Activated T-cell treated with anti-CD3 and anti-CD28 coated beads, Interleukin-2, amount 50 U/mL, for 24 hours (primary cell): ENCODE results near the gene LRRC4.

Experiments
- DNase-seq: peaks from one replicate; pipeline ENCODE4 v3.0.0-alpha.2; 2020
- H3K27ac Mint-ChIP-seq: 2 replicates; pipeline ENCODE4 v1.8.0; 2020; ENCODE audit warnings: mild to moderate bottlenecking, mixed read lengths
- H3K27me3 Mint-ChIP-seq: 2 replicates; pipeline ENCODE4 v1.8.0; 2020; ENCODE audit warnings: mixed read lengths
- H3K36me3 Mint-ChIP-seq: 2 replicates; pipeline ENCODE4 v1.8.0; 2020; ENCODE audit warnings: low read depth, mixed read lengths
- H3K4me1 Mint-ChIP-seq: 2 replicates; pipeline ENCODE4 v1.8.0; 2020; ENCODE audit warnings: low read depth, mixed read lengths
- H3K4me3 Mint-ChIP-seq: 2 replicates; pipeline ENCODE4 v1.8.0; 2020; ENCODE audit warnings: mild to moderate bottlenecking, moderate library complexity, mixed read lengths
- H3K9me3 Mint-ChIP-seq: 2 replicates; pipeline ENCODE4 v1.8.0; 2020; ENCODE audit warnings: mixed read lengths

LRRC4 gene

DNA sequence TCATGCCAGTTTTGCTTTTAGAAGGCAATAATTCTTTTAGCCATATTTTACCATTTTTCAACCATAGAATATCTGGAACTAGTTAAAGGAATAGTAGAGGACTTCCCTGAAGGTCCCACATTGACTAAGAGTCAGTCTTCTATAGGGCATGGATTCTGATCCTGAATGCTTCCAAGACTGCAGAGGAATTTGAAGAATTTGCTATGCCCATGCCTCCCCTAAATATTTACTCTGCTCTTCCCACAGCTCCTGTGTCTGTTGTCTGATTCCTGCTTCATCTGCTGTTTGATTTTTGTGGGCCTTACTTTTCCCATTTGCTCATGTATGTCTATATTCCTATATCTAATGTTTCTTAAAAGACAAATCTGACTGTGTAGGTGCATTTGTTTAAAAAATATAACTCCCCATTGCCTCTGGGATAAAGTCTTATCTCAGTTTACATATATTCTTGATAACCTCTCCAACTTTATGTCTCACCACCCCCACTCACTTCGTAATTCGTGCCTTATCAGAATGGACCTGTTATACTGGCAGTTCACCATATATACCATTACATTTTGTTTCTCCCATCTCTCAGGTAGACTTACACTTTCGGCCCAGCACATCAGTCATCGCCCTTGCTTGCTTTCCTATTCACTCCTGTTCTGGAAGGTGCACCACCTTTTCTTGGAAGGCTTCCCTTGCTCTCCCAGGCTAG is 33.9 kb downstream of the LRRC4 start:
- H3K36me3 Mint-ChIP-seq: peaks cover 93% of the 10 kb centered on the region
- H3K4me3 Mint-ChIP-seq: no peak overlapping the region
- no peak overlapping the region for H3K27ac Mint-ChIP-seq
- H3K4me1 Mint-ChIP-seq: peaks cover 10% of the 10 kb centered on the region
- no peak for DNase-seq
- H3K9me3 Mint-ChIP-seq: no peaks in the 10 kb centered on the region
- H3K27me3 Mint-ChIP-seq: no peaks in the 10 kb centered on the region

DNA sequence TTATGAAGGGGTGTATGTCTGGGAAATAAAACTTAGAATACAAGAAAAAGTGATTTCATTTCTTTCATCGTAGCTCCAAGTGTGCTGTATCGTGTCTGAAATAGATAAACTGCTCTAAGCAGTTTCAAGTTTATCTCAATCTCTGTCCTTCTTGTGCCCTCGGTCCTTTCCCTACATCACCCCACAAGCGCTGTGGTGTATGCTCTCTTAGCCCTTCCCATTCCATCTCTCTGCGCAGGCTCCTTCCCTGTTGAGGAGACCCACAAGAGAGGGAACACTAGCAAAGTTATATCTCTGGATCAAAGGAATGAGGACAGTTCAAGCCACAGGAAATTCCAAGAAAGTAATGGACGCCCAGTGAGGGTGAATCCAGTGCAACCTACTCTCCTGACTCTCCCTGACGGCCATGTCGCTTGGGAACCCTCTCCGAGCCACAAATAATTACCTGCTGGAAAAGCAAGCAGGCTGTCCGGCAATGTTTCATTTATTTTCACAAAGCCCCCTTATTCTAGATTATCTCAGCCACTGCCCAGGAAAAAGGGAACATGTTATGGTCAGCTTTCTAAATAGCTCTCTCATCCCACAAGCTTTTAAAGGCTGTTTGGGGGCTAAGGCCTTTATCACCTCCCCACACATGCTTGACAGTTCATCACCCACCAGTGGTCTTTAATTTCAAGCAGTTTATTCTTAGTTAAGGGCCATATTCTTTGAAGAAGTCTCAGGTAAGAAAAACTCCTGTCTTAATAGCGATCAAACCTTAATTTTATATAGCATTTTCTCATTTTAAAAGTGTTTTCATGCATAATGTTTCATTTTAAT is 34.8 kb downstream of the LRRC4 start:
- H3K4me1 Mint-ChIP-seq: peaks cover 5% of the 10 kb centered on the region
- no peak overlapping the region for H3K27ac Mint-ChIP-seq
- DNase-seq: no peak
- H3K9me3 Mint-ChIP-seq: no peaks in the 10 kb centered on the region
- no peak overlapping the region for H3K4me3 Mint-ChIP-seq
- H3K27me3 Mint-ChIP-seq: no peaks in the 10 kb centered on the region
- H3K36me3 Mint-ChIP-seq: peaks cover 93% of the 10 kb centered on the region

DNA sequence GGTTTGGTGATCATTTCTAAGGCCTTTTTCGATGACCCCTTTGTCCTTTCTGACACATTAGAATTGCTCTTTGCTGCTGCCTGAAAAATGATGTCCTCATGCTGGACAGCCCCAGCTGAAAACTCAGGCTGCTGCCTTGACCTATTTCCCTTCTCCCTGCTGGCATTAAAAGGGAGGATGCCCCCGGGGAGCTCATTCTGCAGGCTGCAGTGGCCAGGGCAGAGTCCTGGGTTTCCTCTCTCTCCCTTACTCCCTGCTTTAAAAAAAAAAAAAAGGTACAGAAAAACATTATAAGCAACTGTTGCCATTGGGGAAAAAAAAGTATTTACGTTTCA is 35.4 kb downstream of the LRRC4 start:
- no peaks in the 10 kb centered on the region for H3K9me3 Mint-ChIP-seq
- H3K4me3 Mint-ChIP-seq: no peak overlapping the region
- peaks cover 93% of the 10 kb centered on the region for H3K36me3 Mint-ChIP-seq
- peaks cover 3% of the 10 kb centered on the region for H3K4me1 Mint-ChIP-seq
- no peak for DNase-seq
- H3K27ac Mint-ChIP-seq: no peak overlapping the region
- no peaks in the 10 kb centered on the region for H3K27me3 Mint-ChIP-seq

DNA sequence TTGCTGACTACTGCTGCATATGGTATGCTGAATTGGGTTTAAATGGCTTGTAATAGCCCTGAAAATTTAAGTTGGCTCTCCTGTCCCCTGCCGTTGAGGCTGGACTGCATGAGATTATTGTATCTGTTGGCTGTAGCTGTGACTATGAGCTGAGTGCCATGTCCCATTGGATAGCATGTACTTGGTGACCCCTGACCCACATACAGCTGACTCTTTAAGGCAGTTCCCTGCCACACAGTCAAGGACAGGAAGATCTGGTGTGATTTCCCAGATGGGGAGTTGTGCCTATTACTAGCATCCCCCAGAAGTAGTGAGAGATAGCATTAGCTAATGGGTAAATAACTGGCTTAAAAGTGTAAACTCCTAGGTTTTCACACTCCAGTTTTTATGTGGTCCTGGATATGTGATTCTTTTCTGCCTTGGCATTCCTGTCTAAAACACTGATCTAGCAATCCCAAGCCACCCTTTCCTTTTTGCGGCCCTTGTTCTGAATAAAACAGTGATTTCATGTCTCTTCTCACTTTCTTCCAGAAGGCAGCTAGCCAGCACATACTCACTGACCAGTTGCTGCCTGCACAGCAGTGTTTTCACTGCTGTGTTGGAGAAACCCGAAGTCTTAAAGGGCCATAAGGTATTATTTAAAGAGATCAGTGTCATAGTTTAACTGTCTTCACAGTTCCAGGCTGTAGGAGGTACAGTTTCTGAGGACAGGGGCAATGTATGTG is 35.9 kb downstream of the LRRC4 start:
- Mint-ChIP-seq H3K4me1 (no peaks in the 10 kb centered on the region), H3K27me3 (no peaks in the 10 kb centered on the region), H3K4me3 (no peak overlapping the region), H3K27ac (no peak overlapping the region), H3K9me3 (no peaks in the 10 kb centered on the region), H3K36me3 (peaks cover 93% of the 10 kb centered on the region)
- no peak for DNase-seq

DNA sequence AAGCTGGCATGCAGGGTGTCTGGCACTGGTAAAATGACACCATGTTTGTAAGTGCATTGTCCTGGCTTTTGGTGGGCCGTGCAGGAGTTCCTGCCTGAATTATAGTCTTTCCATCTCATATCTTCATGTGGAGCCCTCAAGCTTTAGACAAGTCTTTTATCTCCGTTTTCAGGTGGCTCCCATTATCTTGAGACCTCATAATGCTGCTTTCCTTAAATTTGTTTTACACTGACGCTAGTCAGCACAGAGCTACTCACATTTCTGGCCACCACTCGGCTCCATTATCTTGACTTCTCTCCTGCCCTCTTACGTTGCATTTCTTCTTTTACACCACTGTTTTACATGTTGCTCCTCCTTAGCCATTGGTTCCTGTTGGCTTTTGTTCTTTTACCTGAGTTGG is 37.2 kb downstream of the LRRC4 start:
- no peaks in the 10 kb centered on the region for H3K9me3 Mint-ChIP-seq
- no peaks in the 10 kb centered on the region for H3K4me1 Mint-ChIP-seq
- no peak overlapping the region for H3K27ac Mint-ChIP-seq
- DNase-seq: no peak
- no peaks in the 10 kb centered on the region for H3K27me3 Mint-ChIP-seq
- H3K36me3 Mint-ChIP-seq: peaks cover 90% of the 10 kb centered on the region
- no peak overlapping the region for H3K4me3 Mint-ChIP-seq

DNA sequence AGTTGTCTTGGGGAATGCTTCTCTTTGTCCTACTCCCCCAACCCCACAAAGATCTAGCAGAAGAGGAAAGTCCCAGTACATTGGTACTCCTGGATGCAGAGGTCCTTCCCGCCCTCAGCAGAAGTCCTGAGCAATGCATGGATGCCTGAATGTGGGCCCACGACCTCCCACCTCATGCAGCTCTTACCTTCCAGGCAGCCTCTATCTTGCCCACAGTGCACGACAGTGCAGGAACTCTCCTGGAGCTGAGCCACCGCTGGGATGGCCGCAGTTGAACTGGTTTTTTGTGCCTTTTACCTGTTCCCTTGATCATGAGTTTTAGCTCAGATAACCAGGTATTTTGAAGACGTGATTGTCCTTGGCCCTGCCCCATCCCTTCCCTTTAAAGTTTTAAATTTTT is 37.9 kb downstream of the LRRC4 start:
- no peaks in the 10 kb centered on the region for H3K9me3 Mint-ChIP-seq
- peaks cover 90% of the 10 kb centered on the region for H3K36me3 Mint-ChIP-seq
- H3K27ac Mint-ChIP-seq: no peak overlapping the region
- no peak overlapping the region for H3K4me3 Mint-ChIP-seq
- DNase-seq: no peak
- H3K4me1 Mint-ChIP-seq: no peaks in the 10 kb centered on the region
- no peaks in the 10 kb centered on the region for H3K27me3 Mint-ChIP-seq

DNA sequence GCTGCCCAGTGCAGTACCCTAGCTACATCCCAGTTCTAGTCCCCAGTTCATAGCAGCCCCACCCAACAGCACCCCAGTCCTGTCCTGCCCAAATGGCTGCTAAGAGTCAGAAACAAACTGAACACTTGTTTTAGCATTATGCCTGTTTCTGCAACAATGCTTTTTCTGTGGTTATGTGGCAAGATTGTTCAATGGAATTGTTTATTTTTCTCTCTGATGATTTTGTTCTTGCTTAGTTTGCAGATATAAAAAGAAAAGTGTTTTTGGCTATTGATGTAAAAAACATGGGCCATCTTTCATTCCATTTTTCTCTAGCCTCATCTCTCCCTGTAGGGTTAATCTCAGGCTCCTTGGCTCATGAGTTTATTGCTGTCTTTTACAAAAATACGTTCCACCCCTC is 42.5 kb downstream of the LRRC4 start:
- Mint-ChIP-seq H3K36me3 (peaks cover 87% of the 10 kb centered on the region), H3K27me3 (no peaks in the 10 kb centered on the region), H3K4me1 (peaks cover 10% of the 10 kb centered on the region), H3K4me3 (no peak overlapping the region), H3K27ac (no peak overlapping the region), H3K9me3 (no peaks in the 10 kb centered on the region)
- DNase-seq: no peak

DNA sequence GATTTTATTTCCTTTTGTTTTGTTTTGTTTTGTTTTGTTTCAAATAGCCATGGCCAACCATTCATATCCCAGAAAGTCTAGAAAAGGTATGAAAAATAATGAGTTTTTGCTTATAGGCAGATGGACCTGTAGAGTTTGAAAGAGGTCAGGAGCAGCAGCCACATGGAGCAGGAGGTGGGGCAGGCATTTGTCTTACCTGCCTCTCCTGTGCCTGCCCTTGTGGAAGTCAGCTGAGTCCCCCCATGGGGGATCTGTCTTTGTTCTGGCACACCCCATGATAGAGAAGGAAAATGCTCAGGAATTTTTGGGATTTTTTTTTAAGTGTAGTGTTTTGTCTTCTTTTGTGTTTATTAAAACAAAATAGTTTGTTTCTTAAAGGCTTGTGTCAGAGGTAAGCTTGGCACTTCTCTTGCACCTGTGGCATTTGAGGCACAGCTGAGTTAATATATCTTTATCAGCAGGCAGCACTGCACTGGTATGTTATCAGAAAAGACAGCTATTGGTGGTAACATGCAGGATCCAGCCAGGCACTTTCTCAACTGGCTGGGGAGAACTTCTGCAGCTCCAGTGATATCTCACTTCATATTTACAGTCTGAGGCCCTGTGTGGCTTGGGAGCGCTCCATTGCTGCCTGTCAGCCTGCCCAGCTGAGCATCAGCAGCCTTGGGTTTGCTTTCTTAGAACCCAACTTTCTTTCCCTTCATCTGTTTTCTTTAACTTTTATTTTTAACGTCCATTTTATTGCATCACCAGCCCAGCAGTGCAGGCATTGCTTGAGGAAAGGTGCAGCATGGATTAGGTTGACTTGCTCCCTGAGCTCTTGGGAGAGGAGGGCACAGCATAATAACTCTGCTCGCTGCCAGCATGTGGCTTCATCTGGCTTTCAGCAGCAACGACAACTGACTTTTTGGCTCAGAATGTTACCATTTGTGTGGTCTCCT is 44.4 kb downstream of the LRRC4 start:
- Mint-ChIP-seq H3K36me3 (peaks cover 79% of the 10 kb centered on the region), H3K27ac (peak overlapping the region; percentile 35), H3K9me3 (no peaks in the 10 kb centered on the region), H3K27me3 (no peaks in the 10 kb centered on the region), H3K4me1 (peaks cover 23% of the 10 kb centered on the region), H3K4me3 (no peak overlapping the region)
- no peak for DNase-seq

DNA sequence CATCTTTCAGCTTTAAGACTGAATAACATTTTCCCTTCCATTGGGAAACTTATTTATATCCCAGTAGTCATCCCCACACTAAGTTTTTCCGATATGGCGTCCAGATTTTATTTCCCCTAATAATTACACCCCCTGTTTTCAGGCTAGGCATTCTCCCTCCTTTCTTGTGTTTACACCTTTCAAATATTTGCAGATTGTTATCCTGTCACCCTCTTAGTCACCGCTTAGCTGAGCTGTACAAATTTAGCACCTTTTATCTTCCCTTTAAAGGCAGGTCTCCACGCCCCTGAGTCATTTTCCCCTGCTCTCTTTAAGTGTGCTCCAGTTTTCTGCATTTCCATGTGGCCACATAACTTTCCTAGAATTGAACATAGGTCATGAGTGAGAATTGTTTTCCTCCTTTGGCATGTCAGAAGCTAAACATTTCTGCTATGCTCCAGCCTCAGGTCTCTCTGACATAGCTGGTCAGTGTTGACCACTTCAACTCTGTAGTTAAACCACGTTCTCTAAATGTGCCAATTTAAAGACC is 47.4 kb downstream of the LRRC4 start:
- Mint-ChIP-seq H3K4me3 (no peak overlapping the region), H3K27ac (no peak overlapping the region), H3K9me3 (peaks cover 7% of the 10 kb centered on the region), H3K27me3 (no peaks in the 10 kb centered on the region), H3K4me1 (peaks cover 38% of the 10 kb centered on the region), H3K36me3 (peaks cover 70% of the 10 kb centered on the region)
- DNase-seq: no peak

DNA sequence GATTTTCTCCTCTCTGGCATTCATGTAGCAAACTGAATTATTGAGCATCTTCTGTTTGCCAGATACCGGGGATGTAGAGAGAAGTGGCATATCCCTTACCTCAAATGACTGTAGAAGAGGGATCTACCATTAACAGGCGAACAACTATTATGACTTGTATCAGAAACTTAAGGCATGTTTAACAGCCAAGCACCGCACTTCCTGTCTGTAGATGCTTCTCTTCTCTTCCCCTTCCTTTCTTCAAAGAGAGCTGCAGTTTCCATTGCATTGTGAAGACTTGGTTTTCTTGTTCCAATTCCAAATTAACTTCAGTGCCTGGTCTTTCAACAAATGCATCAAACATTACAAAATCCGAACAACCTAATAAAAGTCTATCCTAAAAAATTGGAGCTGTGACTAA is 49.3 kb downstream of the LRRC4 start:
- Mint-ChIP-seq H3K27me3 (no peaks in the 10 kb centered on the region), H3K27ac (peak overlapping the region; percentile 24), H3K4me3 (no peak overlapping the region), H3K36me3 (peaks cover 75% of the 10 kb centered on the region), H3K4me1 (peaks cover 40% of the 10 kb centered on the region), H3K9me3 (peaks cover 22% of the 10 kb centered on the region)
- no peak for DNase-seq

DNA sequence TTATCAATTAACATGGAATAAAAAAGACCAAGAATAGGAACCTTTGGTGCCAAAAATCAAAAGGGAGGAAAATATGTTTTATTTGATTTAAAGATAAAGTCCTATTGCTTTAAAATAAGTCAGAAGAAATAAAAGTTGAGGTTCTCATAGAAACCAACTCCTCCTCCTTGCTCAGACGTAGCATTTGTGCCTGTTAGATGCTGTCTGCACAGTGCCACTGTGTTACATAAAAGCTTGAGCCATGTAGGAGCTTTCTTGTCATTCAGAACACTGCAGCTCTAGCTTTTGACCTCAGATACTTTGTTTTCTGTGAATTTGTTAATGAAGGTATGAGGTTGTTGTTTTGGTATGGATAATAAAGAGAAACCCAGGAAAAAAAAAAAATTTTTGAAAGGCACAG is 50.3 kb downstream of the LRRC4 start:
- H3K27ac Mint-ChIP-seq: no peak overlapping the region
- H3K4me3 Mint-ChIP-seq: no peak overlapping the region
- H3K27me3 Mint-ChIP-seq: no peaks in the 10 kb centered on the region
- no peak for DNase-seq
- peaks cover 76% of the 10 kb centered on the region for H3K36me3 Mint-ChIP-seq
- H3K9me3 Mint-ChIP-seq: peaks cover 24% of the 10 kb centered on the region
- peaks cover 40% of the 10 kb centered on the region for H3K4me1 Mint-ChIP-seq

DNA sequence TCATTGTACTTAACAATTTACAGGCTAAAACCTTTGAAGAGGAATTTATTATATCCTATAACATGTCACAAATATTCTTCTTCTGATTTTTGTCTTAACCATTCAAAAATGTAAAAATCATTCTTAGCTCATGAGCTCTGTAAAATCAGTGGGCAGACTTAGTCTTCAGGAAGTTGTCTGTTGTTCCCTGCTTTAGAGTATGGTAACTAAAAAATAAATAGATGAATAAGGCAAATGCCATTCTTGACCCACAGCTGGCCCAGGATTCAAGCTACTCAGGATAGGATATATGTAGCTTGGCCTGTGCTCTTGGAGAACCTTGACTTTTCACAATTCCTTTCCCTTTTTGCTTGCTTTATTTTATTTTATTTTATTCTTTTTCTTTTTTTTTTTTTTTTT is 51.5 kb downstream of the LRRC4 start:
- no peak for DNase-seq
- peaks cover 24% of the 10 kb centered on the region for H3K9me3 Mint-ChIP-seq
- H3K4me3 Mint-ChIP-seq: no peak overlapping the region
- H3K27me3 Mint-ChIP-seq: no peaks in the 10 kb centered on the region
- H3K27ac Mint-ChIP-seq: no peak overlapping the region
- peaks cover 76% of the 10 kb centered on the region for H3K36me3 Mint-ChIP-seq
- H3K4me1 Mint-ChIP-seq: peaks cover 38% of the 10 kb centered on the region

DNA sequence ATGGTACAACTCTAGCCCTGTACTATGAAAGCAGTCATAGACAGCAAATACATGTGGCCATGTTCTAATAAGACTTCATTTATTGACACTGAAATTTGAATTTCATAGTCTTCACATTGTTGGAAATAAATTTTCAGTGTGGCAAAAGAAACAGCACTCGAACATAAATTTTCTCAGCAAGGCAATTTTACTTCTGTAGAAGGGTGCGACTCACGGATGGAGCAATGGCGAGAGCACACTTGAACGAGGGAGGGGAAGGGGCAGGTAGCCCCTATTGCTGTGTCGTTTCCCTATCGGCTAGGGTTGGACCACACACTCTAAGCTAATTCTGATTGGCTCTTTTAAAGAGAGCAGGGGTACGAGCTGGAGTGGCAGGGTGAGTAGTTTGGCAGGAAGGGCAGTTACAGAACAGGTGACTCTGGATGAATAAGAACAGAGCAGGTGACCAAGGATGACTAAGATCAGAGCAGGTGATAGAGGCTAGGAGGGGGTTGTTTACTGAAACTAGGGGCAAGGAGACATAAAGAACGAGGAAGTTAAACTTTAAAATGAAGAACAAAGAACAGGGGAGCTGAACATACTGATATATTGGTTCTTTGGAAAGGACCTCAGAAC is 52.0 kb downstream of the LRRC4 start:
- Mint-ChIP-seq H3K36me3 (peaks cover 76% of the 10 kb centered on the region), H3K27ac (no peak overlapping the region), H3K4me3 (no peak overlapping the region), H3K9me3 (peaks cover 24% of the 10 kb centered on the region), H3K27me3 (no peaks in the 10 kb centered on the region), H3K4me1 (peaks cover 34% of the 10 kb centered on the region)
- no peak for DNase-seq

DNA sequence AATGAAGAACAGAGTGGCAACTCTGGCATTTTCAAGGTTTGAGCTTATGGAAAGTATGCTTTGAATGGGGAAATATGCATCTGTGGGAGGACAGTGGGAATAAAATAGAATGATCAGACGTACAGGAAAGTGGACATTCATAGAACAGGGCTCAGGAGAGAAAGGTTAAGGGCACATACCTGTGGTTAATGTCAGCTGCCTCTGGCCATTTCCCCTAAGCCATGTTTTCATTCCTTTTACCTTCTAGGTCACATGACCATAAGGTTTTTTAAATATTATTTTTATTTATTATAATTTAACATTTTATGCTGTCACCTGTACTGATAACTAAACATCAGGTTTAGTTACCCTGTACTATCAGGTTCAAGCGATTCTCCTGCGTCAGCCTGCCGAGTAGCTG is 52.8 kb downstream of the LRRC4 start:
- H3K4me1 Mint-ChIP-seq: peaks cover 29% of the 10 kb centered on the region
- no peak for DNase-seq
- no peak overlapping the region for H3K4me3 Mint-ChIP-seq
- H3K27me3 Mint-ChIP-seq: no peaks in the 10 kb centered on the region
- H3K9me3 Mint-ChIP-seq: peaks cover 24% of the 10 kb centered on the region
- peaks cover 81% of the 10 kb centered on the region for H3K36me3 Mint-ChIP-seq
- no peak overlapping the region for H3K27ac Mint-ChIP-seq
